OCI-LY1 (cell line): ENCODE results near the gene SCN8A.

Experiments
- H2AFZ ChIP-seq: fragments of 200-600 bp; sonication (generic), shearing (Covaris generic); 2 replicates; pipeline ENCODE4 v1.6.0; 2014; ENCODE audit warnings: antibody characterized with exemption, mild to moderate bottlenecking, low read length
- H3F3A ChIP-seq: fragments of 200-600 bp; sonication (generic), shearing (Covaris generic); 2 replicates; pipeline ENCODE4 v1.6.0; 2014; ENCODE audit warnings: mild to moderate bottlenecking, antibody characterized with exemption, low read length, moderate library complexity; ENCODE audit not compliant: insufficient read depth
- H3K27ac ChIP-seq: fragments of 200-600 bp; sonication (generic); 2 replicates; pipeline ENCODE4 v1.5.1; 2014; ENCODE audit warnings: low read length, mixed run types, mild to moderate bottlenecking, low read depth; ENCODE audit not compliant: poor library complexity, severe bottlenecking
- H3K27me3 ChIP-seq: fragments of 200-600 bp; sonication (generic); 2 replicates; pipeline ENCODE4 v1.6.0; 2014; ENCODE audit warnings: antibody characterized with exemption, mild to moderate bottlenecking, low read length, moderate library complexity; ENCODE audit not compliant: insufficient read depth
- H3K36me3 ChIP-seq: fragments of 200-600 bp; sonication (generic); 2 replicates; pipeline ENCODE4 v1.6.1; 2014; ENCODE audit warnings: mild to moderate bottlenecking, antibody characterized with exemption, low read length, moderate library complexity, mixed read lengths; ENCODE audit not compliant: insufficient read depth
- H3K4me1 ChIP-seq: fragments of 200-600 bp; sonication (generic); 2 replicates; pipeline ENCODE4 v1.5.1; 2014; ENCODE audit warnings: mild to moderate bottlenecking, low read length, moderate library complexity; ENCODE audit not compliant: insufficient read depth, severe bottlenecking
- H3K4me2 ChIP-seq: fragments of 200-600 bp; sonication (generic), shearing (Covaris generic); 2 replicates; pipeline ENCODE4 v1.6.1; 2014; ENCODE audit warnings: low read length
- H3K4me3 ChIP-seq: fragments of 200-600 bp; sonication (generic); 2 replicates; pipeline ENCODE4 v1.5.1; 2014; ENCODE audit warnings: low read length, low read depth, mild to moderate bottlenecking, mixed read lengths; ENCODE audit not compliant: poor library complexity, severe bottlenecking
- H3K79me2 ChIP-seq: fragments of 200-600 bp; shearing (Covaris generic); 2 replicates; pipeline ENCODE4 v1.6.1; 2016; ENCODE audit warnings: mixed run types, low read length, mixed read lengths; ENCODE audit not compliant: insufficient read depth
- H3K9ac ChIP-seq: fragments of 200-600 bp; sonication (generic), shearing (Covaris generic); 2 replicates; pipeline ENCODE4 v1.6.1; 2014; ENCODE audit warnings: mild to moderate bottlenecking, low read length, mixed read lengths
- H3K9me2 ChIP-seq: fragments of 200-600 bp; sonication (generic), shearing (Covaris generic); 2 replicates; pipeline ENCODE4 v1.6.1; 2014; ENCODE audit warnings: low read depth, mild to moderate bottlenecking, low read length, mixed read lengths
- H3K9me3 ChIP-seq: fragments of 200-600 bp; shearing (Covaris generic); 2 replicates; pipeline ENCODE4 v1.6.1; 2014; ENCODE audit warnings: low read length, mixed read lengths
- H4K20me1 ChIP-seq: fragments of 200-600 bp; sonication (generic), shearing (Covaris generic); 2 replicates; pipeline ENCODE4 v1.6.0; 2016; ENCODE audit warnings: mild to moderate bottlenecking, low read length; ENCODE audit not compliant: insufficient read depth
- EZH2 ChIP-seq: fragments of 200-600 bp; sonication (generic), shearing (Covaris generic); IDR thresholded peaks from 2 replicates; pipeline ENCODE4 v1.8.0; 2017; ENCODE audit warnings: borderline replicate concordance, mixed run types, mild to moderate bottlenecking, antibody characterized with exemption, low read length, moderate library complexity, mixed read lengths
- TF ChIP-seq, protein P1 (sequence below): fragments of 200-600 bp; sonication (generic), shearing (Covaris generic); IDR thresholded peaks from 2 replicates; pipeline ENCODE4 v1.5.1; 2017; ENCODE audit warnings: mild to moderate bottlenecking, antibody characterized with exemption, low read length, moderate library complexity, mixed read lengths

The SCN8A gene

DNA sequence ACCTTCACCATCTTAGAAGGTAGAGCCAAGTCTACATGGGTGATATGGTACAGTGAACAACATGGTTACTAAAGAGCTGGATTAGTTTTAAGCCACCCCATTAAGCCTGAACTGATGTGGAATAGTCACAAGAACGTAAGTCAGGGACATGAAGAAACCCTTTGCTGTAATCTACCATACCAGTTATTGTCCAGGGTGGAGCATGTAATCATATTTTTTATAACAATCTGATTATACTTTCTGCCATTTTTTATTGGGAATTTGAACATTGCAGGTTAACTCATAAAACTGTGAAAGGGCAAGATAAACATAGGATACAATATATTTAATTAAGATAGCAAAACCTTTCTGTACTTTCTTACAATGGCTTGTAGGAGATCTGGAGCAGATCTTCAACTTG, 153.9 kb downstream of the SCN8A start:
- H3K4me2 ChIP-seq = no peak overlapping the region
- H3K27ac ChIP-seq = no peak overlapping the region
- H3K9me2 ChIP-seq = no peaks in the 10 kb centered on the region
- H3K27me3 ChIP-seq = no peaks in the 10 kb centered on the region
- H4K20me1 ChIP-seq = no peaks in the 10 kb centered on the region
- no peaks in the 10 kb centered on the region for H3K36me3 ChIP-seq
- no peak for TF ChIP-seq EZH2
- TF ChIP-seq, protein P1, sequence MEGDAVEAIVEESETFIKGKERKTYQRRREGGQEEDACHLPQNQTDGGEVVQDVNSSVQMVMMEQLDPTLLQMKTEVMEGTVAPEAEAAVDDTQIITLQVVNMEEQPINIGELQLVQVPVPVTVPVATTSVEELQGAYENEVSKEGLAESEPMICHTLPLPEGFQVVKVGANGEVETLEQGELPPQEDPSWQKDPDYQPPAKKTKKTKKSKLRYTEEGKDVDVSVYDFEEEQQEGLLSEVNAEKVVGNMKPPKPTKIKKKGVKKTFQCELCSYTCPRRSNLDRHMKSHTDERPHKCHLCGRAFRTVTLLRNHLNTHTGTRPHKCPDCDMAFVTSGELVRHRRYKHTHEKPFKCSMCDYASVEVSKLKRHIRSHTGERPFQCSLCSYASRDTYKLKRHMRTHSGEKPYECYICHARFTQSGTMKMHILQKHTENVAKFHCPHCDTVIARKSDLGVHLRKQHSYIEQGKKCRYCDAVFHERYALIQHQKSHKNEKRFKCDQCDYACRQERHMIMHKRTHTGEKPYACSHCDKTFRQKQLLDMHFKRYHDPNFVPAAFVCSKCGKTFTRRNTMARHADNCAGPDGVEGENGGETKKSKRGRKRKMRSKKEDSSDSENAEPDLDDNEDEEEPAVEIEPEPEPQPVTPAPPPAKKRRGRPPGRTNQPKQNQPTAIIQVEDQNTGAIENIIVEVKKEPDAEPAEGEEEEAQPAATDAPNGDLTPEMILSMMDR = no peak
- H3K9ac ChIP-seq = no peak overlapping the region
- H3K4me3 ChIP-seq = no peak overlapping the region
- no peaks in the 10 kb centered on the region for H3K79me2 ChIP-seq
- H2AFZ ChIP-seq = no peak overlapping the region
- no peaks in the 10 kb centered on the region for H3F3A ChIP-seq
- H3K4me1 ChIP-seq = no peaks in the 10 kb centered on the region
- no peaks in the 10 kb centered on the region for H3K9me3 ChIP-seq

DNA sequence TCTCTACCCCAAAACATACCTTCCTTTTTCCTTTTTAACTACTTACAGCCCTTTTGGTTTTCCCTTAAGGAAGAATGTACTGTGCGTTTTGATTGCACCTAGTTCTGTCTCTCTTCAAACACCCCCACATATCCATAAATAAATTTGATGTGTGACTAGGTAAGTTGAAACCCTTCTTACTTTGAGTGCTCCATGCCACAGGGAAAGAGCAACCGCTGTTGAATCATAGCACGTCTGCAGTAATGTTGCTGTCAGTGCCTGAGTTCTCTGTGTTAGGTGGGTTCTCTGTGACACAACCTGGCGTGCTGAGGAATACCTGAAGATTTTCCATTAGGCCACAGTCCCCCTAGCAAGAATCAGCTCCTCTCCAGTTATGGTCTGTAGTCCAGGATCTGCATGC, 155.4 kb downstream of the SCN8A start:
- Histone ChIP-seq H3K36me3 (no peaks in the 10 kb centered on the region), H3K9ac (no peak overlapping the region), H2AFZ (no peak overlapping the region), H3K4me3 (no peak overlapping the region), H4K20me1 (no peaks in the 10 kb centered on the region), H3K9me2 (no peaks in the 10 kb centered on the region), H3K27me3 (no peaks in the 10 kb centered on the region), H3F3A (no peaks in the 10 kb centered on the region), H3K27ac (no peak overlapping the region), H3K4me1 (no peaks in the 10 kb centered on the region), H3K9me3 (no peaks in the 10 kb centered on the region), H3K79me2 (no peaks in the 10 kb centered on the region), H3K4me2 (no peak overlapping the region)
- TF ChIP-seq, protein P1 = no peak
- no peak for TF ChIP-seq EZH2

DNA sequence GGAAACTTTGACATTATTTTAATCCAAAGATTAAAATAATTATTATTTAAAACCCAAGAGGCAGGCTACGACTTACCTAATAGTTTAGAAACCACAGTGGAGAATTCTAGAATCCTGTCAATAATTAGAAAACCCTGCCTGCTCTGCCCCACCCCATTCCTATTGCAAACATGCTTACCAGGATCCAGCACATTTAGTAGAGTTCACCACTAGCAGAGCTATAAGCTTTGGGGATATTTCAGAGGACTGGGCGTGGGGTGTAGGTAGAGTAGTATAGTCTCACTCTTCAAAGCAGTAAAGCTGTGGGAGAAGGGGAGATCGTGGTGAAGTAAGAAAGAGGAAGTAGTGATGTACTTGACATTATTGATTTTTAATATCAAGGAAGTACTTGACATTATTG, 157.2 kb downstream of the SCN8A start:
- no peaks in the 10 kb centered on the region for H3F3A ChIP-seq
- H2AFZ ChIP-seq = no peak overlapping the region
- H4K20me1 ChIP-seq = no peaks in the 10 kb centered on the region
- no peaks in the 10 kb centered on the region for H3K36me3 ChIP-seq
- H3K79me2 ChIP-seq = no peaks in the 10 kb centered on the region
- H3K27ac ChIP-seq = no peak overlapping the region
- H3K4me2 ChIP-seq = no peak overlapping the region
- no peak overlapping the region for H3K4me3 ChIP-seq
- no peaks in the 10 kb centered on the region for H3K4me1 ChIP-seq
- no peak for TF ChIP-seq EZH2
- TF ChIP-seq, protein P1 = no peak
- H3K27me3 ChIP-seq = no peaks in the 10 kb centered on the region
- H3K9me3 ChIP-seq = no peaks in the 10 kb centered on the region
- no peaks in the 10 kb centered on the region for H3K9me2 ChIP-seq
- no peak overlapping the region for H3K9ac ChIP-seq
